GM12872 (cell line): Measurements from ENCODE around the gene SMNDC1.

Experiments used
- TF ChIP-seq, protein P1 (sequence below): IDR thresholded peaks from 3 replicates; pipeline ENCODE4 v1.5.1; 2011; ENCODE audit warnings: low read depth, mild to moderate bottlenecking, low read length, moderate library complexity; ENCODE audit not compliant: insufficient read depth

The SMNDC1 gene

DNA sequence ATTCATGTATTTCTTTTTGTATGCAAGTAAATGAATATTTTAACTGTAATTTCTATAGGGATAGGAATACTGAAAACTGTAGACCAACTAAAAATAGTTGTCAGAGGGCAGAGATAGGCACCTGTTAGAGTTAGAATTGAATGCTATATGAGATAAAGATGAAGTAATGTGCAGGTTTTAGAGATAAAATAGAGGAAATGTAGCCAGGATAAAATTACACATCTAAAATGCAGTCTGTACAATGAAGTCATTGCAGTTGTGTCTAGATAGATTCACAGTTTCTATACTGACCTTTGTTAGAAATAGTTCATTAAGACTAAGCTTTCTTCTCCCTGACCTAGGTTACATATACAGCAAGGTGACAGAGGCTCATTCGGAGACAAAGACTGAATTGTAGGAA, 46.2 kb downstream of the SMNDC1 start:
- TF ChIP-seq, protein P1, sequence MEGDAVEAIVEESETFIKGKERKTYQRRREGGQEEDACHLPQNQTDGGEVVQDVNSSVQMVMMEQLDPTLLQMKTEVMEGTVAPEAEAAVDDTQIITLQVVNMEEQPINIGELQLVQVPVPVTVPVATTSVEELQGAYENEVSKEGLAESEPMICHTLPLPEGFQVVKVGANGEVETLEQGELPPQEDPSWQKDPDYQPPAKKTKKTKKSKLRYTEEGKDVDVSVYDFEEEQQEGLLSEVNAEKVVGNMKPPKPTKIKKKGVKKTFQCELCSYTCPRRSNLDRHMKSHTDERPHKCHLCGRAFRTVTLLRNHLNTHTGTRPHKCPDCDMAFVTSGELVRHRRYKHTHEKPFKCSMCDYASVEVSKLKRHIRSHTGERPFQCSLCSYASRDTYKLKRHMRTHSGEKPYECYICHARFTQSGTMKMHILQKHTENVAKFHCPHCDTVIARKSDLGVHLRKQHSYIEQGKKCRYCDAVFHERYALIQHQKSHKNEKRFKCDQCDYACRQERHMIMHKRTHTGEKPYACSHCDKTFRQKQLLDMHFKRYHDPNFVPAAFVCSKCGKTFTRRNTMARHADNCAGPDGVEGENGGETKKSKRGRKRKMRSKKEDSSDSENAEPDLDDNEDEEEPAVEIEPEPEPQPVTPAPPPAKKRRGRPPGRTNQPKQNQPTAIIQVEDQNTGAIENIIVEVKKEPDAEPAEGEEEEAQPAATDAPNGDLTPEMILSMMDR, result no peak

DNA sequence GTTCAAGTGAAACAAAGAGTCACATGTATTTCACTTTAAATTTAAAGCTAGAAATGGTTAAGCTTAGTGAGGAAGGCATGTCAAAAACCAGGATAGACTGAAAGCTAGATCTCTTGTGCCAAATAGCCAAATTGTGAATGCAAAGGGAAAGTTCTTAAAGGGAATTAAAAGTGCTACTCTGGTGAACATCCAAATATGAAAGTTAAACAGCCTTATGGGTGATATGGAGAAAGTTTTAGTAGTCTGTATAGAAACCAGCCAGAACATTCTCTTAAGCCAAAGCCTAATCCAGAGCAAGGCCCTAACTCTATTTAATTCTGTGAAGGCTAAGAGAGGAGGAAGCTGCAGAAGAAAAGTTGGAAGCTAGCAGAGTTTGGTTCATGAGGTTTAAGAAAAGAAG, 50.3 kb downstream of the SMNDC1 start:
- TF ChIP-seq, protein P1, result no peak

DNA sequence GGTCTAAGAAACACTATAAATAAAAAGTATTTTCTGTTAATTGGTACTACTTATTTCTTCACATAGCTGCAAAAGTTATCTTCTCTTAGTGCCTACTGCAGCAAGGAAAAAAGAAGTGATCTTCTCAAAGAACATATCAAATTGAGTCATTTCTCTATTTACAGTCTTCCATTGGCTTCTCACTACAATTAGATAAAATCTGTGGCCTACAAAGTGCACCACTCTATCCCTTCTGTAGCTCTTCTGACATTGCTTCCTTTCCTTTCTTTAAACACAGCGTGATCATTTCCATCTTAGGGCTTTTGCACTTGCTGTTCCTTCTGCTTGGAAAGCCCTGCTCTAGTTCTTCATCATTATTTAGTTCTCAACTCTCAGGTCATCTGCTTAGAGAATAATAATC, 52.6 kb downstream of the SMNDC1 start:
- TF ChIP-seq, protein P1, result no peak

DNA sequence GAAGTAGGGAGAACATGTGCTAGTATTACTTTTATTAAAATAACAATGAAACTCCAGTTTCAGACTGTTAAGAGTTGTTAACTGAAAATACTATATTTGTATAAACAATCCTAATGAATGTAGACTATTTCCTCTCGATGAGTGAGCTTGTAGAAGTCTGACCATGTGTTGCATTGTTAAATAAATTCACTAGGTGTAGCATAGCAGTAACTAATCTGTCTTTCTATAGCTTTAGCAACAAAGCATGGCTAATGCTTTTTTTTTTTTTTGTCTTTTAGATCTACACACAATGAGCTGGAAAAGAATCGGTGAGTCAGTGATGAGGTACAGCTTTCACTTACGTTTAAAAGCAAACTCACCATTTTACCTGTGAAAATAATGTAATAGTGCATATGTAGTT, 60.2 kb downstream of the SMNDC1 start:
- TF ChIP-seq, protein P1, result no peak

DNA sequence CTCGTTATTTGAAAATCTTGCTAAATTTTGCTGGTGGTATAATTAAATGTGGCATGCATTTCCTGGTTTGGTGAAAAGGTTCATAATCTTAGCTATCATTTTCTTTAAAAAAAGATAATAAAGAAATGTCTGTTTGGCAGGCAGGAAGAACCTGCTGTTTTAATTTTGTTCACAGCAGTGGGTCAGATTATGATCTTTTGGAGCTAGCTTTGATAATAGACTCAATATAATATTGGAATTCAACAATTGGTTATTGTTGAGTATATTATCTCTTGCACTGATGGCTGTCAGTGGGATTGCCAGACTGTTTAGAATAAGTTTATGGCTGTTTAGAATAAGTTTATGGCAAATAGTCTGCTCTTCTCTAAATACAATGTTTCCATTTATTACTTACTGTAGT, 62.2 kb downstream of the SMNDC1 start:
- TF ChIP-seq, protein P1, result no peak

DNA sequence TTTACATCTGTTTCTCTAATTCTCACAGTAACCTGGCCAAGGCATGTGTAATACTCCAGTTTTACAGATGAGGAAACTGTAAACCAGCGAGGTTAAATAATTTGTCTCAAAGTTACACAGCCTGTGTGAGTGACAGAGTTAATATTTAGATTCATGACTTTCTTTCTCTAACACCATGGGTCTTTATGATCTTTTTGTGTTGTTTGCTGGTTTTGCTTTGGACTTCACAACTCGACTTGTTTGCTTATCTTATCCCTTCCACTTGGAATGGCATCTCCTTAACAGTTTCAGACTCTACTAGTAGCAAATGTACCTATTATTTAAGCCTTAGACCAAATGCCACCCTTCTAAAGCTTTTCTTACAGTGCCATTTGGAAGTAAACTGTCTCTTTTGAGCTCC, 62.9 kb downstream of the SMNDC1 start:
- TF ChIP-seq, protein P1, result no peak

DNA sequence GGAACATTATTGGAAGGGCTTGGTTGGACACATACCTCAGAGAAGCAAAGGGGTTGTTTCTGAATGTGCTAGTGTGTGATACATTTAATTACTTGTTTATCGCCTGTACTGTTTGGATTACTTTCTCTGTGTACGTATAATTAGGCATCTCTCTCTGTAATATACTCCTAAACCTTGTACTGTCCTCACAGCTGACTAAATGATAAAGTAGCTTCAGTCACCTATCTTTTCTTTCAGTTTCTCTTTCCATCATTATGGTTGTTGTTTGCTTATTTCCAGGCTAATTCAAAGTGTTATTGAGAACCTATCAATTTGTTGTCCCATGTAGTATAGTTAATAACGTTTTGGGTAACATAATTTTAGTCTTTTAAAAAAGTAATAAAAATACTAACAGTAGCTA, 63.3 kb downstream of the SMNDC1 start:
- TF ChIP-seq, protein P1, result no peak
